ENCODE measurements around the gene CERS2. TPM values are rescaled to one million over a fixed set of nuclear protein-coding genes. Genes with fewer than 3 reads are reported as not detected.
"Not testable (repeated sequence)": the region's sequence is repeated elsewhere in the genome, so short reads cannot be mapped to it uniquely, and the experiment has no call there.

The CERS2 gene
- polyA plus RNA-seq, 6 donors from 2014 or later = 95.5 to 127 (median 115) TPM

GRCh38 chr1:150957666-150958065 lies 17.0 kb downstream of the CERS2 start:
- DNase-seq (no peak), ATAC-seq (ENCODE audit: low read depth in 2 of 2) (no peak)
- Mint-ChIP-seq H3K27ac (no peak overlapping the region), H3K27me3 (no peaks in the 10 kb centered on the region), H3K4me1 (peaks cover 0 to 4% (median 0%) of the 10 kb centered on the region in 3 donors), H3K36me3 (peaks cover 11 to 28% of the 10 kb centered on the region in 2 donors), H3K4me3 (no peak overlapping the region), H3K9me3 (no peaks in the 10 kb centered on the region)

GRCh38 chr1:150955280-150955679 lies 19.4 kb downstream of the CERS2 start:
- ATAC-seq (ENCODE audit: low read depth in 2 of 2) (no peak), DNase-seq (no peak)
- Mint-ChIP-seq H3K36me3 (peaks cover 28 to 44% of the 10 kb centered on the region in 2 donors), H3K27ac (peak overlapping the region in 4 of 6 donors; percentile 2 to 75 (median 51)), H3K4me1 (peaks cover 0 to 8% (median 4%) of the 10 kb centered on the region in 3 donors), H3K4me3 (no peak overlapping the region), H3K27me3 (no peaks in the 10 kb centered on the region), H3K9me3 (no peaks in the 10 kb centered on the region)

DNA sequence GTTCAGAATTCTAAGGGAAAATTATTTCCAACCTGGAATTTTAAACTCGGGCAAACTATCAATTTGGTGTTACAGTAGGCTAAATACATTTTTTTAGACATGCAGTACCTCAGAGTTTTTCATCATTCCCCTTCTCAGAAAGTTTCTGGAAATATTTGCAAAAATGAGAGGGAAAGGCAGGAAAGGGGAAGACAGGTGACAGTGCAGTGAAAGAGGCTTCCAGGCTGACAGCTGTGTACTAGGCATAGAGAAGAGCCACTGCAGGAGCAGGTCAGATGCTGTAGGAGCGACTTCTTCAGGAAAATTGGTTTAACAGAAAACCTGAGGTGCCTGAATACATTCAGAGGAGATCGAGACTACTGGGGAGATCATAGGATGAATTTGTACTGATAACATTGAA lies 19.9 kb downstream of the CERS2 start:
- Mint-ChIP-seq H3K36me3 (peaks cover 28 to 44% of the 10 kb centered on the region in 2 donors), H3K4me3 (no peak overlapping the region), H3K27me3 (no peaks in the 10 kb centered on the region)

GRCh38 chr1:150944856-150945255 lies 29.8 kb downstream of the CERS2 start:
- H3K9me3 Mint-ChIP-seq = no peaks in the 10 kb centered on the region
- peak overlapping the region in 2 of 6 donors; percentile 35 to 77 for H3K27ac Mint-ChIP-seq
- H3K36me3 Mint-ChIP-seq = peaks cover 25 to 39% of the 10 kb centered on the region in 2 donors
- ATAC-seq (ENCODE audit: low read depth in 2 of 2) (no peak), DNase-seq (no peak)
- H3K4me3 Mint-ChIP-seq = no peak overlapping the region
- no peaks in the 10 kb centered on the region for H3K27me3 Mint-ChIP-seq
- H3K4me1 Mint-ChIP-seq = peaks cover 0 to 4% (median 0%) of the 10 kb centered on the region in 3 donors

More for the DNA sequence above, 19.9 kb downstream of the CERS2 start:
- Mint-ChIP-seq H3K27ac (peak overlapping the region in 1 of 6 donors; percentile 48), H3K9me3 (no peaks in the 10 kb centered on the region), H3K4me1 (peaks cover 0 to 8% (median 4%) of the 10 kb centered on the region in 3 donors)
- DNase-seq = no peak
- no peak for ATAC-seq (ENCODE audit: low read depth in 2 of 2)

DNA sequence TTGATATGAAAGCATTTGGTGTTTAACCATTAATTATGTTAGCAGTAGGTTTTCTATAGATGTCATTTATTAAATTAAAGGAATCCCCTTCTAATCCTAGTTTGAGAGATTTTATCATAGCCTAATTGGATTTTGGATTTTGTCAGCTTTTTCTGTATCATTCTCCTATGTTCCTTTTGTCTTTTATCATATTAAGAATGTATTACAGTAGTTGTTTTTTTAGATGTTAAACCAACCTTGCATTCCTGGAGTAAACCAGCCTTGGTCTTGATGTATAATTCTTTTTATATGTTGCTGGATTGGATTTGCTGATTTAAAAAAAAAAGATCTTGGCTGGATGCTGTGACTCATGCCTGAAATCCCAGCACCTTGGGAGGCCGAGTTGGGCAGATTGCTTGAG lies 42.9 kb downstream of the CERS2 start:
- Mint-ChIP-seq H3K27me3 (no peaks in the 10 kb centered on the region), H3K4me1 (peaks cover 23 to 29% (median 23%) of the 10 kb centered on the region in 3 donors), H3K27ac (peak overlapping the region in 1 of 6 donors; percentile 71), H3K9me3 (peaks cover 0 to 17% (median 7%) of the 10 kb centered on the region in 7 donors), H3K4me3 (peak overlapping the region in 1 of 8 donors; percentile 15), H3K36me3 (peaks cover 32 to 42% of the 10 kb centered on the region in 2 donors)
- DNase-seq (no peak), ATAC-seq (ENCODE audit: low read depth in 2 of 2) (no peak)

GRCh38 chr1:150928775-150929174 lies 45.9 kb downstream of the CERS2 start:
- H3K4me3 Mint-ChIP-seq; H3K27me3 Mint-ChIP-seq; ATAC-seq (ENCODE audit: low read depth in 2 of 2); H3K27ac Mint-ChIP-seq; DNase-seq: not testable (repeated sequence)
- Mint-ChIP-seq H3K36me3 (peaks cover 23 to 29% of the 10 kb centered on the region in 2 donors), H3K9me3 (peaks cover 0 to 13% (median 7%) of the 10 kb centered on the region in 7 donors), H3K4me1 (peaks cover 13 to 29% (median 13%) of the 10 kb centered on the region in 3 donors)

- Mint-ChIP-seq H3K4me1 (peaks cover 13 to 29% (median 13%) of the 10 kb centered on the region in 3 donors), H3K4me3 (peak overlapping the region in 3 of 8 donors; percentile 57 to 85 (median 69))
Measured at GRCh38 chr1:150928286-150928685, 46.3 kb downstream of the CERS2 start.

DNA sequence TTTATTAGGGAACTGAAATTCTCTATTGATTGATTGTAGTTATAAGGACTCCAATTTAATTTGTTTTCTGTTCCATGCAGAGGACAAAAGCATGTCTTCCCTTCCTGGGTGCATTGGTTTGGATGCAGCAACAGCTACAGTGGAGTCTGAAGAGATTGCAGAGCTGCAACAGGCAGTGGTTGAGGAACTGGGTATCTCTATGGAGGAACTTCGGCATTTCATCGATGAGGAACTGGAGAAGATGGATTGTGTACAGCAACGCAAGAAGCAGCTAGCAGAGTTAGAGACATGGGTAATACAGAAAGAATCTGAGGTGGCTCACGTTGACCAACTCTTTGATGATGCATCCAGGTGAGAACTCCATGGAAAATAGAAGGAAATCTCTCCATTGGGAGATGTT lies 47.0 kb downstream of the CERS2 start:
- Mint-ChIP-seq H3K9me3 (peaks cover 0 to 11% (median 7%) of the 10 kb centered on the region in 7 donors), H3K36me3 (peaks cover 20 to 27% of the 10 kb centered on the region in 2 donors)

More at GRCh38 chr1:150928286-150928685, 46.3 kb downstream of the CERS2 start:
- Mint-ChIP-seq H3K27ac (peak overlapping the region in 1 of 6 donors; percentile 29), H3K36me3 (peaks cover 23 to 29% of the 10 kb centered on the region in 2 donors), H3K27me3 (no peaks in the 10 kb centered on the region), H3K9me3 (peaks cover 0 to 13% (median 7%) of the 10 kb centered on the region in 7 donors)
- DNase-seq (no peak), ATAC-seq (ENCODE audit: low read depth in 2 of 2) (no peak)

GRCh38 chr1:150926097-150926741 lies 48.4 kb downstream of the CERS2 start, which contains the start of gene SETDB1:
Gene SETDB1, plus strand, starts transcription at chr1:150926363. Its CDS starts 1,352 bp downstream, at chr1:150927715.
- H3K27me3 Mint-ChIP-seq = no peaks in the 10 kb centered on the region
- H3K36me3 Mint-ChIP-seq = peaks cover 16 to 19% of the 10 kb centered on the region in 2 donors
- peaks cover 0 to 3% (median 0%) of the 10 kb centered on the region in 7 donors for H3K9me3 Mint-ChIP-seq
- ATAC-seq (ENCODE audit: low read depth in 2 of 2) = peak; percentile 94 to 96
- peak; percentile 96 for DNase-seq
- H3K4me1 Mint-ChIP-seq = peaks cover 13 to 36% (median 20%) of the 10 kb centered on the region in 3 donors
- H3K4me3 Mint-ChIP-seq = peak within 1 kb of the TSS; percentile 95 to 99 (median 99)
- peak within 1 kb of the TSS; percentile 98 to 100 (median 99) for H3K27ac Mint-ChIP-seq

More for the DNA sequence above, 47.0 kb downstream of the CERS2 start:
- ATAC-seq (ENCODE audit: low read depth in 2 of 2) (no peak), DNase-seq (no peak)
- Mint-ChIP-seq H3K4me3 (peak overlapping the region in 7 of 8 donors; percentile 83 to 99 (median 98)), H3K4me1 (peaks cover 13 to 32% (median 14%) of the 10 kb centered on the region in 3 donors), H3K27ac (peak overlapping the region in 2 of 6 donors; percentile 80 to 98), H3K27me3 (no peaks in the 10 kb centered on the region)

GRCh38 chr1:150925080-150925479 lies 49.6 kb downstream of the CERS2 start:
- Mint-ChIP-seq H3K27me3 (no peaks in the 10 kb centered on the region), H3K4me3 (peak overlapping the region; percentile 95 to 99 (median 99)), H3K4me1 (peaks cover 13 to 36% (median 16%) of the 10 kb centered on the region in 3 donors), H3K27ac (peak overlapping the region in 3 of 6 donors; percentile 98 to 100 (median 99)), H3K36me3 (peaks cover 5 to 17% of the 10 kb centered on the region in 2 donors), H3K9me3 (peaks cover 0 to 3% (median 0%) of the 10 kb centered on the region in 7 donors)
- DNase-seq = peak; percentile 9
- no peak for ATAC-seq (ENCODE audit: low read depth in 2 of 2)

- H3K36me3 Mint-ChIP-seq = peaks cover 0 to 4% of the 10 kb centered on the region in 2 donors
- H3K27me3 Mint-ChIP-seq = no peaks in the 10 kb centered on the region
- H3K4me1 Mint-ChIP-seq = peaks cover 10 to 33% (median 10%) of the 10 kb centered on the region in 3 donors
- peak; percentile 69 for DNase-seq
- no peaks in the 10 kb centered on the region for H3K9me3 Mint-ChIP-seq
- peak overlapping the region in 3 of 8 donors; percentile 61 to 87 (median 63) for H3K4me3 Mint-ChIP-seq
- peak; percentile 21 to 34 for ATAC-seq (ENCODE audit: low read depth in 2 of 2)
- peak overlapping the region in 3 of 6 donors; percentile 3 to 63 (median 49) for H3K27ac Mint-ChIP-seq
Measured at GRCh38 chr1:150922519-150922975, 52.1 kb downstream of the CERS2 start.

GRCh38 chr1:150917387-150917786 lies 57.2 kb downstream of the CERS2 start:
- Mint-ChIP-seq H3K4me1 (peaks cover 0 to 5% (median 3%) of the 10 kb centered on the region in 3 donors), H3K36me3 (no peaks in the 10 kb centered on the region), H3K9me3 (no peaks in the 10 kb centered on the region), H3K27me3 (no peaks in the 10 kb centered on the region), H3K27ac (no peak overlapping the region), H3K4me3 (no peak overlapping the region)
- ATAC-seq (ENCODE audit: low read depth in 2 of 2) = no peak
- DNase-seq = no peak

Measured in naive B cell (primary cell).